SW 1271 (cell line): ENCODE data around the gene NRXN3.

Experiments
- DNase-seq, 2 experiments: peaks; one replicate each; lab custom pipeline; 2025; lab: John Stamatoyannopoulos, UW

Gene NRXN3

DNA sequence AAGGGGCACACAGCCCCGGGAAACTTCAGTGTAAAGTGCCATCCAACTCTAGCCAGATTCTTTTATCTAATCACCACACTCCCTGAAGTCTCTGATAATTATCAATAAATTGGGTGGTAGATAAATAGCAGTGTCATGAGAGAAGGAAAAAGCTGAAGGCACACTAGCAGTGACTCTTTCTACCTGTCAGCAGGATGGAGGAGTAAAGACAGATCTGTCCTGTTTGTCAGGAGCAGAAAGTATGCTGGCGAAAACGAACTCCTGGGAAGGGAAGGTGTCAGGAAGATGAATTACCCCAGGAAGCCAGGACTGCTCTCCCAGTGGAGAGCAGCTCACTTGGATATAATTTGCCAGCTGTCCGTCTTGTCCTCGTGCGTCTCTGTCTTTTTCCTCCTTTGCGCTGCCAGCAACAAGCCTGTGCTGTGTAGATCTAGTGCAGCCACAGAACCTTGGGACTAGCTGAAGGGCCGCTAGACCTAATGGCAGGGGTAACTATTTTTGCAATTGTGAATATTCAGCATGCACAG, 1059.3 kb downstream of the NRXN3 start:
- no peak for DNase-seq

DNA sequence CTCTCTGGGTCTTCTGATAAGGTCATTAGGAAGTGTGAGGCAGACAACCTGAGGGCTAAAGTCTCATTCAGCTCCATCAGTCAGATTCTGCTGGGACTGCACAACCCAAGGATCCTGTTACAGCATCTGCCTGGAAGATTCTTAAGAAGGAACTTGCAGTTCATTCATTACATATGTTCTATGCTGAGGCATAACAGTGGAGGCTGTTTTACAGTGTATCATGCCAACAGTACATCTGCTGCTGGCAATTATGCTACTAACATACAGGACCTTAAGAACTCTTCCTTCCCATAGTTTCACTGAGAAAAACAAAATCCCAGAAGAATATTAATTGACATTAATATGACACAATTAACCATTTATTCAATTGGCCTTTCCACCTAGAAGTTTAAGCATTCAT, 1072.5 kb downstream of the NRXN3 start:
- no peak for DNase-seq

DNA sequence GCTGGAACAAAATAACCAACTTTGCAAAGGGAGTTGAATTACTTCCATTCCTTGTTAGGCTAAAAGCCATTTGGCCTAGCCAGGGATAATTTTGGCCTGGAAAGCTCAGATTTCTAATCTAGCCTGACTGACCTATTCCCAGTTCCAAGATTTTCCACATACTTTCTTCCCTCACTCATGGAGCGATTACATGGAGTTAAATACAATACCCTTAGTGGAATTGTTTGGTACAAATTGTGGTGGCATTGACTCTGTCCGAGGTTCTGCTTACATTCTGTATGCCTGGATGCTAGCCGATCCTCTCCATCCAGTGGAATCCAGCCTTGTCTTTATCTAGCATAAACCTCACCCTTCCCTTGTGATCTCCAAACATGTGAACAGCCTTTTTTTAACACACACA, 1076.0 kb downstream of the NRXN3 start:
- no peak for DNase-seq

DNA sequence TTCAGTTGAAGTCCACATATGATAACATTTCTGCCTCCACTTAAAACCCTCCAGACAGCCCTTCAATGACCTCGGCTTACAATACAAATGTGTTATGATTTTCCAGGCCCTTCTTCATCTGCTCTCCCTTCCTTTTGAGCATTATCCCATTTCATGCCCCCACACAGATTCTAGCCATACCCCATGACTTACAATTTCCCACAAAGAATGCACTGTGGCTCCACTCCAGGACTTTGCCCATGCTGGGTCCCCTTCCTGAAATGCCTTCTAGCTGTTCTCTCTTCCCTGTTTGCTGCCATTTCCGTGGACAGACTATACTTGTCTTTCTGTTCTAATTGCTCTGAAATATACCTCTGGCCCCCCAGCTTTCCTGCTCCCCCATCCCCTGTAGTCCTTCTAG, 1078.0 kb downstream of the NRXN3 start:
- DNase-seq: no peak

- DNase-seq: no peak
Observed at GRCh38 chr14:79248771-79249170, 1078.6 kb downstream of the NRXN3 start.

- DNase-seq: no peak
Observed at GRCh38 chr14:79251278-79251677, 1081.1 kb downstream of the NRXN3 start.

GRCh38 chr14:79253576-79253975, 1083.4 kb downstream of the NRXN3 start:
- DNase-seq: no peak

GRCh38 chr14:79254069-79254775, 1084.0 kb downstream of the NRXN3 start:
- DNase-seq: no peak

GRCh38 chr14:79256380-79256779, 1086.2 kb downstream of the NRXN3 start:
- DNase-seq: no peak

GRCh38 chr14:79260406-79260805, 1090.2 kb downstream of the NRXN3 start:
- no peak for DNase-seq

DNA sequence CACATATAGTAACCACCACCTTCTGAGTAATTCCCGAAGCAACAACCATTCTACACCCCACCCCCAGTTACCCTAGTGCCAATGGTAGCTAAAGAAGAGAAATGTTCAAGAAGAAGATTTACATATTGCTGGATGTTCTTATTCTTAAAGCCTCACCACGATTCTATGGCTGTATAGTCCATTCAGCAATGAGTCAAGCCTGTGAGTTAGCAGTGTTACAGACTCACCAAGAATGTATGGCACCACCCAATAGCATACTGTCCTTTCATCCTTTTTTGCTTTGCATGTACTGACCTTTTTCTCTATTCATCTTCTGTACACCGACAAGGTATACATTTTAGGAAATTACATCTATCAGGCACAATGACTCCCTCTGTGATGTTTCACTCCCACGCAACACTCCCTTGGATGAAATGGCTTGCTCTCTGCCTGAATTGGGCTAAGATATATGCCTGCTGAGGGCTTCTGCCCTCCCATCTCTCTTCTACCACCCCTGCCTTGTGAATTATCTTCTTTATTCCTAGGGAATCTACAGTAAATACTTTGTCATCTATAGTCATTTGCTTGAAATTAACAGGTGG, 1095.3 kb downstream of the NRXN3 start:
- DNase-seq: no peak

DNA sequence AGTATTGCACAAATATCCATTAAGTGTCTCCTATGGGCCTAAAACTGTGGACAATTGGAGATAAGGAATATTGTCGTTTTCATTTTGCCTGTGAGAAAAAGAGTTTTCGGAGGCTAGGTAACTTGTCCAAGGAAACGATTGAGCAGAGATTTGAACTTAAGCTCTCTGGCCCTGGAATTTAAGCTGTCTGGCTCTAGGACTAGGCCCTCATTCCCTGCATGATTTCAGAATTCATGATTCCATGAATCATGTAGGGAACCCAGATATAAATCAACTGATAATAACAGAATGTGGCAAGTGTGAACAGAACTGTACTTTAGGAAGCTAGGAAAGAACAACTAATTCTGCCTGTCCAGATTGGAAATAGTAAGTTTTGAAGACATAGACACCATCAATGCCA, 1100.2 kb downstream of the NRXN3 start:
- no peak for DNase-seq

GRCh38 chr14:79271122-79271521, 1100.9 kb downstream of the NRXN3 start:
- DNase-seq: no peak

GRCh38 chr14:79274641-79275291, 1104.6 kb downstream of the NRXN3 start:
- no peak for DNase-seq

GRCh38 chr14:79275292-79275655, 1105.1 kb downstream of the NRXN3 start:
- no peak for DNase-seq

DNA sequence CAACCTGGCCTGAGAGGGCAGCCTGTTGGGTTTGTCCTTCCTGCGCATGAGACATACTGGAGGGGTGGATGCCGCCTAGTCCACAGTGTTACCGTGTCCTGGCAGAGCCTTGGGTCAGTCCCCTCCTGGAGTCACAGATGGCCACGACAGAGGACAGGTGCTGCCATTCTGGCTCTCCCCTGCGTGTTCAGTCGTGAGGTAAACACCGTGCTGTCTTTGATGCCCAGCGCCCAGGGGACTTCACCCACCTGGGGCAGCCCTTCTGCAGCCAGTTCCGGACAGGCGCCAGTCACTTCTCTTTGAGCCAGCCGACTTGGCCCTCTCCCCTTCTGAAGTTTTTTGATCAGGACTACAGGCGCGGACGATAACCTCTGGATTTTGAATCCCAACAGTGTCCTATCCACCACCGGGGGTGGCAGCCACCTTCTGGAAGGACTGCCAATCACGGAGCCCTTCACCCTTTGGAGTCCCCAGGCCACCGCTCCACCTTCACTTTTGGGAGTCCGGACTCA, 1108.2 kb downstream of the NRXN3 start:
- DNase-seq: no peak

DNA sequence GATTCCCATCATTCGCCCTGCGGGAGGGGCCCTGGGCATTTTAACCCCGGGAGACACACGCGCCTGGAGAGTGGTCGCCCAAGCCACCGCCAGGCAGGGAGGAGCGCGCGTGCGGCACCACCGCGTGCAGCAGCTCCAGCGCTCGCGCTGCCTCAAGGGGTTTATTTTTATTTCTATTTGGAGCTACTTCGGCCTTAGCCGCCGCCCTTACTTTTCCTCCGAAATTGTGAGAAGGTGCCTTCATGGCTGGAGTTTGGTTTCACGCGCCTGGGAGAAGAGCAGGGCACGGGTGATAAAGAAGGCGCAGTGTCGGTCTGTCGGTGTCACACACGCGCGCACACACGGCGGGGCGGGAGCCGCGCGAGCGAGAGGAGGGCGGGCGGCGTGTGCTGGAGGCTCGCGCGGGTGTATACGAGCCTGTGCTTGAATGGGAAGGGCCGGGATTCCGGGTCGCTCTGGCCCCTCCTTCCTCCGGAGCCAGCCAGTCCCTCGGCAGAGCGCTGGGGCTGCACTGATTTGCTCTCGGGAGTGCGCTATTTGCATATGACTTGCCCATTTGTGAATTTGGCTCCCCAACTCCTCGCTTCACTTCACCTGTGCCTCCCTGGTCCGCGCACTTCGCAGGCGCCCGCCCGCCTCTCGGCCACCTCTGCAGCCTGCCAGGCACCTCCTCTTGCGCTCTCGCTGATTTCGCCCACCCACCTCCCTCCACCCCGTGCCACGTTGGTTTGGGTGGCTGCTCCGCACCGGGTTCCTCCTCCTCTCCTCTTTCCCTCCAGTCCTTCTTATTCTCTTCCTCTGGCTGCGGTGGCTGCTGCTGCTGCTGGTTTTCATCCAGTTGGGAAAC, 1108.8 kb downstream of the NRXN3 start:
- DNase-seq: no peak

- no peak for DNase-seq
Observed at GRCh38 chr14:79279645-79280597, 1109.7 kb downstream of the NRXN3 start.

DNA sequence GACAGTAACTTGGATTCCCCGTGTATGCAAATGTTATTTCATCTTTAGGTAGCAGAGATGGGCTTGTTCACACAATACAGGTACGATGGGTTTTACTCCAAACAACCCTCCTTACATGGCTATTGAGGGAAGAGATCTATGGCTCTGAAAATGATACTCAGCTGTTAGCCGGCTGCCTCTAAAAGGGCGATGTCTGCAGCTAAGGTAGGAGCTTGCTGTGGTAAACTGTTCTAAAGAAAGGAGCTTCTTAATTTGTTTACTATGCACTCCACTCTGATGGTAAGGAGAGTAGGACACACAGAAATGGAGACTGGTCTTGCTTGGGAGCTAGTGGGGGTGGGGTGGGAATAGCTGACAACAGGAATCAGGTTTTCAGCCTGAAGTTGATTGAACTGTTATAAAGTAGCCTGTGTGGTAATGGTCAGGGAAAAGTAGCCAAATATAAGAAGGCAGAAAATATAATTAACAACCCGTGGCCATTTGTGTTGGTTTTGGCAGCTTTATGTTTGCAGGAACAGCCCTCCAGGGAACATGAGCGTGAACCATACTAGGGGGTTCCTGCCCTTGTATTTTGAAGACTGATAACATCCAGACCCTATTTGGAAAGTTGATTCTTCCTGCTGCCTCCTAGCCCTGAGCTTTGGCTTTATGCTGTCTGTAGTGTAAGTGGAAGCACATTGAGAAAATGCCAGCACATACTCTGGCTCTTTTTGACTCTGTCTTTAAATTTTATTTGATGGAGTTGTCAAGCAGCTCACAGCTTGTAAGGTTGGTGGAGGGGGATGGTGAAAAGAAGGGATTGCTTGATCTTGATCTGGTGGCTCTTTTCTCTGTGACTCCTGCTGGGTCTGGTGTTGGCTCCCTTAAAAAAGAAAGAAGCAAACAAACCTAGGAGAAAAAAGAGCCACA, 1111.3 kb downstream of the NRXN3 start:
- no peak for DNase-seq

DNA sequence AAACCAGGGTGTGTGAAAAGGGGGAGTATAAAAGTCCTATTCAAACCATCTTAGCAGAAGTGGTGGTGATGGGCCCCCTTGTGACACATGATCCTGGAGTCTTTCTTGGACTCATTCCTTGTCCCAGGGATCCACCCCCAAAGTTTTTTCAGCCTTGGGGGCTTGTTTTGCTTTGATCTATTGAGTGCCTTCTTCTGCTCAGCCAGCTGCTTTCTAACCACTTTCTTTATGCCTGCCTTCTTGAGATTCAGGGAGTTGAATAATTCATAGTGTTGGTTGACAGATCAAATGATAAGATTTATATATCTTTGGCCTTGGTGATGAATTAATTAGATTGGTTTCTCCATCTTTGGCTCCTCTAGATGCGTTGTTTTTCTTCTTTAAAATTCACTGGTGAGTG, 1114.4 kb downstream of the NRXN3 start:
- DNase-seq: no peak
